ENCODE measurements around the gene WDTC1.

Gene WDTC1

GRCh38 chr1:27355683-27356082, 121.3 kb downstream of the WDTC1 start:
- no peak for DNase-seq (ENCODE audit: low read depth in 2 of 2)

- DNase-seq (ENCODE audit: low read depth in 2 of 2), result no peak
Measured at GRCh38 chr1:27356277-27356618, 121.8 kb downstream of the WDTC1 start.

GRCh38 chr1:27356619-27357280, 122.3 kb downstream of the WDTC1 start:
- no peak for DNase-seq (ENCODE audit: low read depth in 2 of 2)

- DNase-seq (ENCODE audit: low read depth in 2 of 2), result peak; percentile 65 to 66
Measured at GRCh38 chr1:27357281-27358037, 123.0 kb downstream of the WDTC1 start.
